Measurements from ENCODE around the gene CXorf66.
"Not testable (repeated sequence)": the region's sequence is repeated elsewhere in the genome, so short reads cannot be mapped to it uniquely, and the experiment has no call there.

CXorf66 gene

GRCh38 chrX:139971394-139971749 lies 6.1 kb upstream of the CXorf66 start:
- no CpG with 5 or more reads among the region's 10 CpGs for whole genome bisulfite sequencing (ENCODE audit: extremely low coverage, insufficient coverage, low lambda C conversion rate)
- no peak overlapping the region for H2AK5ac ChIP-seq (ENCODE audit: low read length)
- no peak overlapping the region for H4K5ac ChIP-seq (ENCODE audit: low read length)

GRCh38 chrX:139969286-139969685 lies 4.0 kb upstream of the CXorf66 start:
- Histone ChIP-seq H3K27me3 (ENCODE audit: insufficient read depth, low read length, poor library complexity) (no peaks in the 10 kb centered on the region), H3K27ac (ENCODE audit: low read depth, low read length) (no peak overlapping the region), H3K79me2 (ENCODE audit: control insufficient read depth, insufficient read depth, low read length) (no peaks in the 10 kb centered on the region), H3K79me1 (ENCODE audit: low read length) (no peaks in the 10 kb centered on the region), H3K4me3 (ENCODE audit: low read length) (no peak overlapping the region), H3K4ac (ENCODE audit: low read depth, low read length) (no peak overlapping the region), H3K36me3 (ENCODE audit: control insufficient read depth, insufficient read depth, low read length) (no peaks in the 10 kb centered on the region), H2BK120ac (ENCODE audit: low read depth, low read length) (no peak overlapping the region), H2BK15ac (replicated peaks; ENCODE audit: low read depth) (no peak overlapping the region), H3K4me2 (ENCODE audit: low read length) (no peak overlapping the region), H3K9ac (ENCODE audit: low read length) (no peak overlapping the region), H3K18ac (ENCODE audit: low read length) (no peak overlapping the region), H3K23ac (ENCODE audit: low read length) (no peak overlapping the region), H3K56ac (ENCODE audit: low read length) (no peak overlapping the region), H3K4me1 (ENCODE audit: control insufficient read depth, low read depth, low read length) (no peaks in the 10 kb centered on the region), H2AK5ac (ENCODE audit: low read length) (no peak overlapping the region), H4K5ac (ENCODE audit: low read length) (no peak overlapping the region), H4K8ac (ENCODE audit: low read depth, low read length) (no peak overlapping the region), H2BK5ac (ENCODE audit: low read length) (no peak overlapping the region)
- no CpG with 5 or more reads among the region's 2 CpGs for WGBS (ENCODE audit: extremely low coverage, insufficient coverage, low lambda C conversion rate)
- peak; percentile 28 for DNase-seq

More at GRCh38 chrX:139971394-139971749, 6.1 kb upstream of the CXorf66 start:
- no peak overlapping the region for H2BK120ac ChIP-seq (ENCODE audit: low read depth, low read length)
- no peaks in the 10 kb centered on the region for H3K27me3 ChIP-seq (ENCODE audit: insufficient read depth, low read length, poor library complexity)
- no peak overlapping the region for H2BK15ac ChIP-seq (replicated peaks; ENCODE audit: low read depth)
- no peak overlapping the region for H3K27ac ChIP-seq (ENCODE audit: low read depth, low read length)
- H3K79me2 ChIP-seq (ENCODE audit: control insufficient read depth, insufficient read depth, low read length): no peaks in the 10 kb centered on the region
- H3K4me3 ChIP-seq (ENCODE audit: low read length): no peak overlapping the region
- H3K18ac ChIP-seq (ENCODE audit: low read length): no peak overlapping the region
- H3K4me2 ChIP-seq (ENCODE audit: low read length): no peak overlapping the region
- no peak overlapping the region for H3K4ac ChIP-seq (ENCODE audit: low read depth, low read length)
- H3K36me3 ChIP-seq (ENCODE audit: control insufficient read depth, insufficient read depth, low read length): no peaks in the 10 kb centered on the region
- no peak for DNase-seq
- no peak overlapping the region for H3K56ac ChIP-seq (ENCODE audit: low read length)
- H3K23ac ChIP-seq (ENCODE audit: low read length): no peak overlapping the region
- no peaks in the 10 kb centered on the region for H3K4me1 ChIP-seq (ENCODE audit: control insufficient read depth, low read depth, low read length)
- no peak overlapping the region for H3K9ac ChIP-seq (ENCODE audit: low read length)
- H2BK5ac ChIP-seq (ENCODE audit: low read length): no peak overlapping the region
- no peaks in the 10 kb centered on the region for H3K79me1 ChIP-seq (ENCODE audit: low read length)
- no peak overlapping the region for H4K8ac ChIP-seq (ENCODE audit: low read depth, low read length)

- H3K56ac ChIP-seq (ENCODE audit: low read length): no peak overlapping the region
- H3K9ac ChIP-seq (ENCODE audit: low read length): no peak overlapping the region
- no peak overlapping the region for H2BK15ac ChIP-seq (replicated peaks; ENCODE audit: low read depth)
- no peaks in the 10 kb centered on the region for H3K4me1 ChIP-seq (ENCODE audit: control insufficient read depth, low read depth, low read length)
- H3K79me1 ChIP-seq (ENCODE audit: low read length): no peaks in the 10 kb centered on the region
- no peak overlapping the region for H3K18ac ChIP-seq (ENCODE audit: low read length)
- H3K4ac ChIP-seq (ENCODE audit: low read depth, low read length): no peak overlapping the region
- no peak overlapping the region for H2AK5ac ChIP-seq (ENCODE audit: low read length)
- no peak for DNase-seq
- no peaks in the 10 kb centered on the region for H3K79me2 ChIP-seq (ENCODE audit: control insufficient read depth, insufficient read depth, low read length)
- no peak overlapping the region for H4K5ac ChIP-seq (ENCODE audit: low read length)
- no peak overlapping the region for H3K4me2 ChIP-seq (ENCODE audit: low read length)
- no peak overlapping the region for H3K27ac ChIP-seq (ENCODE audit: low read depth, low read length)
- H3K4me3 ChIP-seq (ENCODE audit: low read length): no peak overlapping the region
- H3K27me3 ChIP-seq (ENCODE audit: insufficient read depth, low read length, poor library complexity): no peaks in the 10 kb centered on the region
- no peak overlapping the region for H3K23ac ChIP-seq (ENCODE audit: low read length)
- H2BK5ac ChIP-seq (ENCODE audit: low read length): no peak overlapping the region
- H3K36me3 ChIP-seq (ENCODE audit: control insufficient read depth, insufficient read depth, low read length): no peaks in the 10 kb centered on the region
- no CpG with 5 or more reads among the region's 3 CpGs for WGBS (ENCODE audit: extremely low coverage, insufficient coverage, low lambda C conversion rate)
- H2BK120ac ChIP-seq (ENCODE audit: low read depth, low read length): no peak overlapping the region
- no peak overlapping the region for H4K8ac ChIP-seq (ENCODE audit: low read depth, low read length)
Measured at GRCh38 chrX:139967750-139968149, 2.4 kb upstream of the CXorf66 start.

- Histone ChIP-seq H3K4me1 (ENCODE audit: control insufficient read depth, low read depth, low read length) (no peaks in the 10 kb centered on the region), H2BK15ac (replicated peaks; ENCODE audit: low read depth) (no peak overlapping the region), H3K27ac (ENCODE audit: low read depth, low read length) (no peak overlapping the region), H3K27me3 (ENCODE audit: insufficient read depth, low read length, poor library complexity) (no peaks in the 10 kb centered on the region), H3K9ac (ENCODE audit: low read length) (no peak overlapping the region), H3K18ac (ENCODE audit: low read length) (no peak overlapping the region), H3K4me2 (ENCODE audit: low read length) (no peak overlapping the region), H2BK5ac (ENCODE audit: low read length) (no peak overlapping the region), H3K79me2 (ENCODE audit: control insufficient read depth, insufficient read depth, low read length) (no peaks in the 10 kb centered on the region), H2BK120ac (ENCODE audit: low read depth, low read length) (no peak overlapping the region), H3K4me3 (ENCODE audit: low read length) (no peak overlapping the region), H3K36me3 (ENCODE audit: control insufficient read depth, insufficient read depth, low read length) (no peaks in the 10 kb centered on the region), H3K56ac (ENCODE audit: low read length) (no peak overlapping the region), H3K4ac (ENCODE audit: low read depth, low read length) (no peak overlapping the region), H3K79me1 (ENCODE audit: low read length) (no peaks in the 10 kb centered on the region), H4K8ac (ENCODE audit: low read depth, low read length) (no peak overlapping the region), H3K23ac (ENCODE audit: low read length) (no peak overlapping the region), H2AK5ac (ENCODE audit: low read length) (no peak overlapping the region), H4K5ac (ENCODE audit: low read length) (no peak overlapping the region)
- DNase-seq: peak; percentile 30
- WGBS (ENCODE audit: extremely low coverage, insufficient coverage, low lambda C conversion rate): no CpG with 5 or more reads among the region's 4 CpGs
Measured at GRCh38 chrX:139967300-139967699, 2.0 kb upstream of the CXorf66 start.

- not testable (repeated sequence) for H4K8ac ChIP-seq (ENCODE audit: low read depth, low read length); H3K9ac ChIP-seq (ENCODE audit: low read length); H3K4me2 ChIP-seq (ENCODE audit: low read length); H3K79me1 ChIP-seq (ENCODE audit: low read length); H3K4me1 ChIP-seq (ENCODE audit: control insufficient read depth, low read depth, low read length); H3K23ac ChIP-seq (ENCODE audit: low read length); H3K4ac ChIP-seq (ENCODE audit: low read depth, low read length); H3K4me3 ChIP-seq (ENCODE audit: low read length); H2BK5ac ChIP-seq (ENCODE audit: low read length); DNase-seq; H2AK5ac ChIP-seq (ENCODE audit: low read length); H3K18ac ChIP-seq (ENCODE audit: low read length); H2BK15ac ChIP-seq (replicated peaks; ENCODE audit: low read depth); H4K5ac ChIP-seq (ENCODE audit: low read length); H3K27ac ChIP-seq (ENCODE audit: low read depth, low read length); H3K56ac ChIP-seq (ENCODE audit: low read length); H3K27me3 ChIP-seq (ENCODE audit: insufficient read depth, low read length, poor library complexity); H3K36me3 ChIP-seq (ENCODE audit: control insufficient read depth, insufficient read depth, low read length); H3K79me2 ChIP-seq (ENCODE audit: control insufficient read depth, insufficient read depth, low read length); H2BK120ac ChIP-seq (ENCODE audit: low read depth, low read length)
- no CpG with 5 or more reads among the region's 3 CpGs for WGBS (ENCODE audit: extremely low coverage, insufficient coverage, low lambda C conversion rate)
Measured at GRCh38 chrX:139966159-139966558, 838 bp upstream of the CXorf66 start.

- WGBS (ENCODE audit: extremely low coverage, insufficient coverage, low lambda C conversion rate): no CpG with 5 or more reads among the region's 2 CpGs
Measured at GRCh38 chrX:139961091-139961490, 4.2 kb downstream of the CXorf66 start.

More at GRCh38 chrX:139961091-139961490, 4.2 kb downstream of the CXorf66 start:
- not testable (repeated sequence) for H4K5ac ChIP-seq (ENCODE audit: low read length); H3K36me3 ChIP-seq (ENCODE audit: control insufficient read depth, insufficient read depth, low read length); H3K9ac ChIP-seq (ENCODE audit: low read length); H2BK15ac ChIP-seq (replicated peaks; ENCODE audit: low read depth); H3K79me1 ChIP-seq (ENCODE audit: low read length); H3K27me3 ChIP-seq (ENCODE audit: insufficient read depth, low read length, poor library complexity); H3K4me2 ChIP-seq (ENCODE audit: low read length); H3K27ac ChIP-seq (ENCODE audit: low read depth, low read length); H3K4me3 ChIP-seq (ENCODE audit: low read length); DNase-seq; H3K23ac ChIP-seq (ENCODE audit: low read length); H3K79me2 ChIP-seq (ENCODE audit: control insufficient read depth, insufficient read depth, low read length); H3K56ac ChIP-seq (ENCODE audit: low read length); H3K4me1 ChIP-seq (ENCODE audit: control insufficient read depth, low read depth, low read length); H2AK5ac ChIP-seq (ENCODE audit: low read length); H2BK120ac ChIP-seq (ENCODE audit: low read depth, low read length); H3K18ac ChIP-seq (ENCODE audit: low read length); H2BK5ac ChIP-seq (ENCODE audit: low read length); H4K8ac ChIP-seq (ENCODE audit: low read depth, low read length); H3K4ac ChIP-seq (ENCODE audit: low read depth, low read length)
